ENCODE results near the gene PLCG2. TPM values are rescaled to one million over a fixed set of nuclear protein-coding genes. Genes with fewer than 3 reads are reported as not detected.
"Not testable (repeated sequence)": the region's sequence is repeated elsewhere in the genome, so short reads cannot be mapped to it uniquely, and the experiment has no call there.

The PLCG2 gene
- total RNA-seq, 2 donors from 2014 or later = 6.6 to 11.0 TPM

- Mint-ChIP-seq H3K4me1 (peaks cover 10% of the 10 kb centered on the region), H3K27ac (no peak overlapping the region), H3K27me3 (no peaks in the 10 kb centered on the region), H3K9me3 (no peaks in the 10 kb centered on the region), H3K36me3 (ENCODE audit: low read depth) (no peaks in the 10 kb centered on the region), H3K4me3 (peak overlapping the region; percentile 82)
- no peak for ATAC-seq (replicated peaks)
Observed at GRCh38 chr16:81744911-81745310, 34.2 kb upstream of the PLCG2 start.

- Mint-ChIP-seq H3K36me3 (ENCODE audit: low read depth) (no peaks in the 10 kb centered on the region), H3K9me3 (no peaks in the 10 kb centered on the region)
- ATAC-seq (replicated peaks) = peak; percentile 89
Observed at GRCh38 chr16:81745704-81746558, 33.2 kb upstream of the PLCG2 start.

GRCh38 chr16:81746566-81746965, 32.5 kb upstream of the PLCG2 start:
- H3K27ac Mint-ChIP-seq = peak overlapping the region; percentile 91

More at GRCh38 chr16:81745704-81746558, 33.2 kb upstream of the PLCG2 start:
- H3K4me3 Mint-ChIP-seq = peak overlapping the region; percentile 82
- H3K27ac Mint-ChIP-seq = peak overlapping the region; percentile 91
- H3K27me3 Mint-ChIP-seq = no peaks in the 10 kb centered on the region
- peaks cover 10% of the 10 kb centered on the region for H3K4me1 Mint-ChIP-seq

GRCh38 chr16:81748476-81749198, 30.5 kb upstream of the PLCG2 start:
- Mint-ChIP-seq H3K4me3 (no peak overlapping the region), H3K36me3 (ENCODE audit: low read depth) (no peaks in the 10 kb centered on the region), H3K4me1 (peaks cover 10% of the 10 kb centered on the region), H3K9me3 (no peaks in the 10 kb centered on the region), H3K27ac (no peak overlapping the region), H3K27me3 (no peaks in the 10 kb centered on the region)
- ATAC-seq (replicated peaks) = peak; percentile 53

More at GRCh38 chr16:81746566-81746965, 32.5 kb upstream of the PLCG2 start:
- Mint-ChIP-seq H3K9me3 (no peaks in the 10 kb centered on the region), H3K36me3 (ENCODE audit: low read depth) (no peaks in the 10 kb centered on the region), H3K4me3 (peak overlapping the region; percentile 82), H3K27me3 (no peaks in the 10 kb centered on the region), H3K4me1 (peaks cover 10% of the 10 kb centered on the region)
- peak; percentile 8 for ATAC-seq (replicated peaks)

GRCh38 chr16:81752225-81752875, 26.7 kb upstream of the PLCG2 start:
- no peaks in the 10 kb centered on the region for H3K4me1 Mint-ChIP-seq
- H3K36me3 Mint-ChIP-seq (ENCODE audit: low read depth) = no peaks in the 10 kb centered on the region
- no peak overlapping the region for H3K27ac Mint-ChIP-seq
- no peaks in the 10 kb centered on the region for H3K9me3 Mint-ChIP-seq
- H3K4me3 Mint-ChIP-seq = no peak overlapping the region
- peaks cover 3% of the 10 kb centered on the region for H3K27me3 Mint-ChIP-seq
- ATAC-seq (replicated peaks) = no peak

- Mint-ChIP-seq H3K4me3 (no peak overlapping the region), H3K9me3 (no peaks in the 10 kb centered on the region), H3K36me3 (ENCODE audit: low read depth) (no peaks in the 10 kb centered on the region), H3K27me3 (peaks cover 3% of the 10 kb centered on the region), H3K27ac (no peak overlapping the region), H3K4me1 (no peaks in the 10 kb centered on the region)
- ATAC-seq (replicated peaks) = no peak
Observed at GRCh38 chr16:81752876-81753227, 26.2 kb upstream of the PLCG2 start.

GRCh38 chr16:81754858-81755257, 24.2 kb upstream of the PLCG2 start:
- Mint-ChIP-seq H3K4me3 (no peak overlapping the region), H3K27me3 (peaks cover 3% of the 10 kb centered on the region), H3K9me3 (no peaks in the 10 kb centered on the region), H3K27ac (no peak overlapping the region), H3K36me3 (ENCODE audit: low read depth) (no peaks in the 10 kb centered on the region), H3K4me1 (no peaks in the 10 kb centered on the region)
- no peak for ATAC-seq (replicated peaks)

- H3K9me3 Mint-ChIP-seq = no peaks in the 10 kb centered on the region
- H3K27ac Mint-ChIP-seq = peak overlapping the region; percentile 28
- H3K4me3 Mint-ChIP-seq = no peak overlapping the region
- peaks cover 3% of the 10 kb centered on the region for H3K27me3 Mint-ChIP-seq
- ATAC-seq (replicated peaks) = no peak
- no peaks in the 10 kb centered on the region for H3K4me1 Mint-ChIP-seq
- H3K36me3 Mint-ChIP-seq (ENCODE audit: low read depth) = no peaks in the 10 kb centered on the region
Observed at GRCh38 chr16:81755915-81756614, 23.0 kb upstream of the PLCG2 start.

GRCh38 chr16:81756615-81757356, 22.3 kb upstream of the PLCG2 start:
- Mint-ChIP-seq H3K4me3 (no peak overlapping the region), H3K27ac (peak overlapping the region; percentile 28), H3K4me1 (no peaks in the 10 kb centered on the region), H3K9me3 (no peaks in the 10 kb centered on the region), H3K36me3 (ENCODE audit: low read depth) (no peaks in the 10 kb centered on the region), H3K27me3 (peaks cover 3% of the 10 kb centered on the region)
- ATAC-seq (replicated peaks) = no peak

GRCh38 chr16:81758376-81758775, 20.7 kb upstream of the PLCG2 start:
- Mint-ChIP-seq H3K4me1 (no peaks in the 10 kb centered on the region), H3K4me3 (no peak overlapping the region), H3K36me3 (ENCODE audit: low read depth) (no peaks in the 10 kb centered on the region), H3K27me3 (peaks cover 3% of the 10 kb centered on the region), H3K9me3 (no peaks in the 10 kb centered on the region), H3K27ac (no peak overlapping the region)
- no peak for ATAC-seq (replicated peaks)

- H3K27me3 Mint-ChIP-seq; H3K27ac Mint-ChIP-seq; H3K36me3 Mint-ChIP-seq (ENCODE audit: low read depth); H3K4me3 Mint-ChIP-seq; ATAC-seq (replicated peaks); H3K9me3 Mint-ChIP-seq; H3K4me1 Mint-ChIP-seq: not testable (repeated sequence)
Observed at GRCh38 chr16:81762322-81762721, 16.8 kb upstream of the PLCG2 start.

GRCh38 chr16:81765111-81765919, 13.8 kb upstream of the PLCG2 start:
- ATAC-seq (replicated peaks) = no peak
- Mint-ChIP-seq H3K4me1 (no peaks in the 10 kb centered on the region), H3K9me3 (no peaks in the 10 kb centered on the region), H3K27me3 (peaks cover 4% of the 10 kb centered on the region), H3K4me3 (no peak overlapping the region), H3K27ac (no peak overlapping the region), H3K36me3 (ENCODE audit: low read depth) (no peaks in the 10 kb centered on the region)

- H3K27ac Mint-ChIP-seq = no peak overlapping the region
- no peaks in the 10 kb centered on the region for H3K4me1 Mint-ChIP-seq
- H3K4me3 Mint-ChIP-seq = no peak overlapping the region
- no peaks in the 10 kb centered on the region for H3K36me3 Mint-ChIP-seq (ENCODE audit: low read depth)
- H3K9me3 Mint-ChIP-seq = no peaks in the 10 kb centered on the region
- H3K27me3 Mint-ChIP-seq = peaks cover 4% of the 10 kb centered on the region
- ATAC-seq (replicated peaks) = no peak
Observed at GRCh38 chr16:81765969-81766368, 13.1 kb upstream of the PLCG2 start.

Measured in activated T-helper 17 cell treated with anti-CD3 and anti-CD28 coated beads, Interleukin-2, amount 50 U/mL, for 72 hours (primary cell).